WTC11 (cell line): ENCODE measurements around the gene ZIC1. TPM values are rescaled to one million over a fixed set of nuclear protein-coding genes. Genes with fewer than 3 reads are reported as not detected.

Experiments
- ATAC-seq: fragments of 200-7000 bp; cut with Tn5 transposase; 2 replicates; pipeline ENCODE4 v1.10.0; 2021; ENCODE audit warnings: mild to moderate bottlenecking, moderate library complexity
- CTCF ChIA-PET: fragments of 300-600 bp; sonication (Branson Sonifier 250); formaldehyde crosslinking; loops from one replicate; lab custom pipeline; 2021; ENCODE audit warnings: antibody characterized with exemption; lab: Charles Lee
- POLR2A ChIA-PET: fragments of 350-600 bp; sonication (Branson Sonifier 250); formaldehyde crosslinking; loops from one replicate; lab custom pipeline; 2021; ENCODE audit warnings: antibody characterized with exemption; lab: Charles Lee
- DNase-seq: peaks from one replicate; pipeline ENCODE4 v3.0.0; 2021; ENCODE audit warnings: low spot score
- H3K27ac Mint-ChIP-seq: 2 replicates; pipeline ENCODE4 v1.8.0; 2021; ENCODE audit warnings: mixed read lengths
- H3K27me3 Mint-ChIP-seq: 2 replicates; pipeline ENCODE4 v1.8.0; 2021; ENCODE audit warnings: low read depth, mild to moderate bottlenecking, moderate library complexity, mixed read lengths
- H3K36me3 Mint-ChIP-seq: 2 replicates; pipeline ENCODE4 v1.8.0; 2021; ENCODE audit warnings: mixed read lengths
- H3K4me1 Mint-ChIP-seq: 2 replicates; pipeline ENCODE4 v1.8.0; 2022; ENCODE audit warnings: mixed read lengths
- H3K4me3 Mint-ChIP-seq: 2 replicates; pipeline ENCODE4 v1.8.0; 2021; ENCODE audit warnings: mild to moderate bottlenecking, moderate library complexity, mixed read lengths
- H3K9me3 Mint-ChIP-seq: 2 replicates; pipeline ENCODE4 v1.8.0; 2021; ENCODE audit warnings: mixed read lengths
- ARID4B ChIP-seq: sonication (generic); formaldehyde crosslinking; IDR thresholded peaks from 2 replicates; pipeline ENCODE4 v1.8.0; 2023; ENCODE audit warnings: missing genetic modification reagents, mild to moderate bottlenecking, borderline replicate concordance
- CTCF ChIP-seq: fragments of 200-600 bp; IDR thresholded peaks from 2 replicates; pipeline ENCODE4 v1.8.0; 2022; ENCODE audit warnings: antibody characterized with exemption
- ETV6 ChIP-seq: sonication (generic); formaldehyde crosslinking; IDR thresholded peaks from 2 replicates; pipeline ENCODE4 v1.8.1; 2022; ENCODE audit warnings: mild to moderate bottlenecking, missing genetic modification reagents
- FOXK1 ChIP-seq: sonication (generic); formaldehyde crosslinking; IDR thresholded peaks from 2 replicates; pipeline ENCODE4 v1.8.0; 2022; ENCODE audit warnings: mild to moderate bottlenecking, moderate library complexity, missing genetic modification reagents
- FOXP4 ChIP-seq: sonication (generic); formaldehyde crosslinking; IDR thresholded peaks from 2 replicates; pipeline ENCODE4 v1.8.0; 2022; ENCODE audit warnings: mild to moderate bottlenecking, missing genetic modification reagents
- MAX ChIP-seq: sonication (generic); formaldehyde crosslinking; IDR thresholded peaks from 2 replicates; pipeline ENCODE4 v1.8.0; 2022; ENCODE audit warnings: mild to moderate bottlenecking, missing genetic modification reagents
- RELA ChIP-seq: sonication (generic); formaldehyde crosslinking; IDR thresholded peaks from 2 replicates; pipeline ENCODE4 v1.8.1; 2022; ENCODE audit warnings: missing genetic modification reagents, mild to moderate bottlenecking, borderline replicate concordance
- RORB ChIP-seq: fragments of 250-450 bp; sonication (Bioruptor Pico); IDR thresholded peaks from 2 replicates; pipeline ENCODE4 v1.9.0; 2021; ENCODE audit warnings: mild to moderate bottlenecking
- SMAD3 ChIP-seq: sonication (generic); formaldehyde crosslinking; IDR thresholded peaks from 2 replicates; pipeline ENCODE4 v1.8.0; 2022; ENCODE audit warnings: missing genetic modification reagents, mild to moderate bottlenecking, borderline replicate concordance
- SP1 ChIP-seq: sonication (generic); formaldehyde crosslinking; conservative IDR thresholded peaks from 2 replicates; pipeline ENCODE4 v1.8.1; 2022; ENCODE audit warnings: missing genetic modification reagents
- TEAD1 ChIP-seq: sonication (generic); formaldehyde crosslinking; IDR thresholded peaks from 2 replicates; pipeline ENCODE4 v1.8.0; 2022; ENCODE audit warnings: mild to moderate bottlenecking, missing genetic modification reagents
- USF2 ChIP-seq: sonication (generic); formaldehyde crosslinking; IDR thresholded peaks from 2 replicates; pipeline ENCODE4 v1.8.1; 2023; ENCODE audit warnings: mild to moderate bottlenecking, missing genetic modification reagents, moderate library complexity
- ZNF232 ChIP-seq: sonication (generic); formaldehyde crosslinking; IDR thresholded peaks from 2 replicates; pipeline ENCODE4 v1.8.0; 2022; ENCODE audit warnings: mild to moderate bottlenecking, missing genetic modification reagents
- ZNF317 ChIP-seq: sonication (generic); formaldehyde crosslinking; IDR thresholded peaks from 2 replicates; pipeline ENCODE4 v1.8.1; 2023; ENCODE audit warnings: low read depth, mild to moderate bottlenecking, moderate library complexity, missing genetic modification reagents, borderline replicate concordance
- ZNF416 ChIP-seq: fragments of 250-450 bp; sonication (Bioruptor Pico); IDR thresholded peaks from 2 replicates; pipeline ENCODE4 v1.9.0; 2021; ENCODE audit warnings: mild to moderate bottlenecking, inconsistent platforms
- total RNA-seq: library from RNA; stranded (reverse); gene quantifications from 3 replicates; pipeline ENCODE4 v1.2.3, GENCODE V29; 2021
- TF ChIP-seq, protein P1 (sequence below): sonication (generic); formaldehyde crosslinking; IDR thresholded peaks from 2 replicates; pipeline ENCODE4 v1.8.0; 2022; ENCODE audit warnings: mild to moderate bottlenecking, missing genetic modification reagents
- TF ChIP-seq, protein P2 (sequence below): sonication (generic); formaldehyde crosslinking; IDR thresholded peaks from 2 replicates; pipeline ENCODE4 v1.8.0; 2022; ENCODE audit warnings: missing genetic modification reagents
- TF ChIP-seq, protein P3 (sequence below): sonication (generic); formaldehyde crosslinking; IDR thresholded peaks from 2 replicates; pipeline ENCODE4 v1.8.0; 2023; ENCODE audit warnings: missing genetic modification reagents

The ZIC1 gene
- total RNA-seq, 1 experiment from 2014 or later: 59.7 TPM

DNA sequence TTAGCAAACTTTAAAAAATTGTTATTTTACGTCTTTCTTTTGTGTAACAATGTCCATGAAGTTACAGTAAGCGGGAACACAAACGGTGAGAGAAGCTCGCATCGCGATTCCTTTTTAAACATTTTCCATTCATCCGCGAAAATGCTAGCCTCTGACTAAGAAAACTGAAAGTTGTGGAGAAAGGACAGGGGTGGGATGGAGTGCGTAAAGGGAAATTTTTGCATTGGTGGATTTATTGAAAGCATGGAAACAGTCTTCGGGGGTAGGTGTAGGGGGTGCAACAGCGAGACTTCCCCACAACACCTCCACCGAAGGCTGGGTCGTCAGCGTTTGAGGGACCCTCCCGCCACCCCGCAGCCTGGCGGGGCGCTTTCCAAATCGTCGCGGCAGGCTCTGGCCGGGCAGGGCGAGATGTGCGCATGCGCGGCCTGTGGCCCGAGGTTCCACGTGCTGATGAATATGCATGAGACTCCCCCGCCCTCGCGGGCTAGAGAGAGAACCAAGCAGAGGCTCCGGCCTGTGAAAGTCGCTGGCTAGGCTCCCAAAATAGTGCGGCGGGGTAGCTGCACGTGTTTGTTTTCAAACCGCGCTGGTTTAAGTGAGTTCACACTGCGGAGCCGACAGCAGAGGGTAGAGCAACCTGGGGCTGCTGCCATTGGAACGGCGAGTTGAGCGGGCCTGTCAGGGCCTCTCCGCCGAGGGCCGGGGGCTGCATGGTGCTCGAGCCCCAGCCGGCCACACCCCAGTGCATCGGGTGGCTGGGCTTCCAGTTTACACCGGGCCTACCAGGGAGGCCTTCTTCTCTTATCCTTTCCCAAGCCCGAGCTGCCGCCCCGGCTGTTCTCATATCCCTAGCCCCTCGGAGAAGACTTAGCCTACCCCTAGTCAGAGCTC lies 9.9 kb downstream of the ZIC1 start:
- DNase-seq: peak; percentile 94
- H3K36me3 Mint-ChIP-seq: no peaks in the 10 kb centered on the region
- H3K27me3 Mint-ChIP-seq: peaks cover 100% of the 10 kb centered on the region
- CTCF ChIA-PET: interaction anchor here (1.9 to 6.3 kb wide), 2 partner anchors 35 to 58 kb away, joined by 10 to 40 read pairs; no protein-coding TSS in a partner anchor
- POLR2A ChIA-PET: no interaction called here
- H3K9me3 Mint-ChIP-seq: no peaks in the 10 kb centered on the region
- H3K4me3 Mint-ChIP-seq: peak overlapping the region; percentile 73
- ATAC-seq: peak; percentile 58
- peak overlapping the region; percentile 72; the same call in 1 of the 2 replicates for H3K27ac Mint-ChIP-seq
- peaks cover 91% of the 10 kb centered on the region for H3K4me1 Mint-ChIP-seq
- TF ChIP-seq ETV6 (CRISPR knock-in tag): peak; percentile 41
- TF ChIP-seq MAX (CRISPR knock-in tag): peak; percentile 93
- 0 out of 2 replicates have a peak, but pooled peaks have one; percentile 15 for TF ChIP-seq TEAD1 (CRISPR knock-in tag)
- no peak for TF ChIP-seq ZNF232 (CRISPR knock-in tag)
- TF ChIP-seq SMAD3 (CRISPR knock-in tag): peak; percentile 44; the same call in 1 of the 2 replicates
- TF ChIP-seq, protein P1, sequence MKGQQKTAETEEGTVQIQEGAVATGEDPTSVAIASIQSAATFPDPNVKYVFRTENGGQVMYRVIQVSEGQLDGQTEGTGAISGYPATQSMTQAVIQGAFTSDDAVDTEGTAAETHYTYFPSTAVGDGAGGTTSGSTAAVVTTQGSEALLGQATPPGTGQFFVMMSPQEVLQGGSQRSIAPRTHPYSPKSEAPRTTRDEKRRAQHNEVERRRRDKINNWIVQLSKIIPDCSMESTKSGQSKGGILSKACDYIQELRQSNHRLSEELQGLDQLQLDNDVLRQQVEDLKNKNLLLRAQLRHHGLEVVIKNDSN: peak; percentile 78
- no peak for TF ChIP-seq ZNF317 (CRISPR knock-in tag)
- TF ChIP-seq, protein P2, sequence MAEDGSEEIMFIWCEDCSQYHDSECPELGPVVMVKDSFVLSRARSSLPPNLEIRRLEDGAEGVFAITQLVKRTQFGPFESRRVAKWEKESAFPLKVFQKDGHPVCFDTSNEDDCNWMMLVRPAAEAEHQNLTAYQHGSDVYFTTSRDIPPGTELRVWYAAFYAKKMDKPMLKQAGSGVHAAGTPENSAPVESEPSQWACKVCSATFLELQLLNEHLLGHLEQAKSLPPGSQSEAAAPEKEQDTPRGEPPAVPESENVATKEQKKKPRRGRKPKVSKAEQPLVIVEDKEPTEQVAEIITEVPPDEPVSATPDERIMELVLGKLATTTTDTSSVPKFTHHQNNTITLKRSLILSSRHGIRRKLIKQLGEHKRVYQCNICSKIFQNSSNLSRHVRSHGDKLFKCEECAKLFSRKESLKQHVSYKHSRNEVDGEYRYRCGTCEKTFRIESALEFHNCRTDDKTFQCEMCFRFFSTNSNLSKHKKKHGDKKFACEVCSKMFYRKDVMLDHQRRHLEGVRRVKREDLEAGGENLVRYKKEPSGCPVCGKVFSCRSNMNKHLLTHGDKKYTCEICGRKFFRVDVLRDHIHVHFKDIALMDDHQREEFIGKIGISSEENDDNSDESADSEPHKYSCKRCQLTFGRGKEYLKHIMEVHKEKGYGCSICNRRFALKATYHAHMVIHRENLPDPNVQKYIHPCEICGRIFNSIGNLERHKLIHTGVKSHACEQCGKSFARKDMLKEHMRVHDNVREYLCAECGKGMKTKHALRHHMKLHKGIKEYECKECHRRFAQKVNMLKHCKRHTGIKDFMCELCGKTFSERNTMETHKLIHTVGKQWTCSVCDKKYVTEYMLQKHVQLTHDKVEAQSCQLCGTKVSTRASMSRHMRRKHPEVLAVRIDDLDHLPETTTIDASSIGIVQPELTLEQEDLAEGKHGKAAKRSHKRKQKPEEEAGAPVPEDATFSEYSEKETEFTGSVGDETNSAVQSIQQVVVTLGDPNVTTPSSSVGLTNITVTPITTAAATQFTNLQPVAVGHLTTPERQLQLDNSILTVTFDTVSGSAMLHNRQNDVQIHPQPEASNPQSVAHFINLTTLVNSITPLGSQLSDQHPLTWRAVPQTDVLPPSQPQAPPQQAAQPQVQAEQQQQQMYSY: peak; percentile 76
- no peak for TF ChIP-seq CTCF
- no peak for TF ChIP-seq ZNF416 (CRISPR knock-in tag)
- TF ChIP-seq FOXK1 (CRISPR knock-in tag): peak; percentile 45; the same call in 1 of the 2 replicates
- TF ChIP-seq USF2: peak; percentile 79
- TF ChIP-seq RORB (CRISPR knock-in tag): no peak
- peak; percentile 29; the same call in 1 of the 2 replicates for TF ChIP-seq RELA
- TF ChIP-seq, protein P3, sequence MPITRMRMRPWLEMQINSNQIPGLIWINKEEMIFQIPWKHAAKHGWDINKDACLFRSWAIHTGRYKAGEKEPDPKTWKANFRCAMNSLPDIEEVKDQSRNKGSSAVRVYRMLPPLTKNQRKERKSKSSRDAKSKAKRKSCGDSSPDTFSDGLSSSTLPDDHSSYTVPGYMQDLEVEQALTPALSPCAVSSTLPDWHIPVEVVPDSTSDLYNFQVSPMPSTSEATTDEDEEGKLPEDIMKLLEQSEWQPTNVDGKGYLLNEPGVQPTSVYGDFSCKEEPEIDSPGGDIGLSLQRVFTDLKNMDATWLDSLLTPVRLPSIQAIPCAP (CRISPR knock-in tag): no peak
- no peak for TF ChIP-seq SP1 (CRISPR knock-in tag)
- TF ChIP-seq ARID4B (CRISPR knock-in tag): peak; percentile 28; the same call in 1 of the 2 replicates
- peak; percentile 70; the same call in 1 of the 2 replicates for TF ChIP-seq FOXP4 (CRISPR knock-in tag)
- TF ChIP-seq, all 79 proteins: peak for 11
